PC-9 (cell line): ENCODE measurements around the gene PHLPP1.

ENCODE experiments used
- CTCF ChIP-seq: fragments of 200-600 bp; sonication (generic); conservative IDR thresholded peaks from 2 replicates; pipeline ENCODE4 v1.6.1; 2017; ENCODE audit warnings: mixed run types, antibody characterized with exemption, mild to moderate bottlenecking, moderate library complexity
- EZH2 ChIP-seq: fragments of 200-600 bp; sonication (generic); IDR thresholded peaks from 2 replicates; pipeline ENCODE4 v1.8.0; 2017; ENCODE audit warnings: antibody characterized with exemption, low read depth

- TF ChIP-seq CTCF (no peak), EZH2 (no peak)
Observed at GRCh38 chr18:63000839-63001238, 285.5 kb downstream of the PHLPP1 start.
